T-helper 22 cell (primary cell): ENCODE results near the gene RAB27A.
"Not testable (repeated sequence)": the region's sequence is repeated elsewhere in the genome, so short reads cannot be mapped to it uniquely, and the experiment has no call there.

Experiments
- DNase-seq: peaks from one replicate; pipeline ENCODE4 v3.0.0-alpha.2; 2020; ENCODE audit warnings: low read depth

Gene RAB27A

GRCh38 chr15:55281517-55282228 is 7.9 kb downstream of the RAB27A start:
- DNase-seq: no peak

GRCh38 chr15:55280589-55280988 is 9.0 kb downstream of the RAB27A start:
- peak; percentile 37 for DNase-seq

GRCh38 chr15:55279746-55280351 is 9.8 kb downstream of the RAB27A start:
- peak; percentile 61 for DNase-seq

GRCh38 chr15:55279100-55279745 is 10.4 kb downstream of the RAB27A start:
- no peak for DNase-seq

- DNase-seq: no peak
These were observed 11.9 kb downstream of the RAB27A start for GRCh38 chr15:55277715-55278114.

GRCh38 chr15:55277116-55277564 is 12.5 kb downstream of the RAB27A start:
- DNase-seq: peak; percentile 57

- DNase-seq: no peak
These were observed 13.3 kb downstream of the RAB27A start for GRCh38 chr15:55276324-55276723.

GRCh38 chr15:55270291-55270690 is 19.3 kb downstream of the RAB27A start:
- no peak for DNase-seq

- DNase-seq: no peak
These were observed 21.4 kb downstream of the RAB27A start for GRCh38 chr15:55268176-55268695.

- peak; percentile 72 for DNase-seq
These were observed 22.0 kb downstream of the RAB27A start for GRCh38 chr15:55267401-55268175.

GRCh38 chr15:55266547-55266946 is 23.1 kb downstream of the RAB27A start:
- no peak for DNase-seq

GRCh38 chr15:55260562-55261131 is 29.0 kb downstream of the RAB27A start:
- DNase-seq: no peak

GRCh38 chr15:55257938-55258337 is 31.7 kb downstream of the RAB27A start:
- no peak for DNase-seq

- no peak for DNase-seq
These were observed 32.5 kb downstream of the RAB27A start for GRCh38 chr15:55257012-55257670.

- DNase-seq: no peak
These were observed 33.2 kb downstream of the RAB27A start for GRCh38 chr15:55256281-55257011.

- no peak for DNase-seq
These were observed 33.9 kb downstream of the RAB27A start for GRCh38 chr15:55255714-55256113.

GRCh38 chr15:55254916-55255679 is 34.5 kb downstream of the RAB27A start:
- no peak for DNase-seq

GRCh38 chr15:55253580-55253979 is 36.0 kb downstream of the RAB27A start:
- no peak for DNase-seq

GRCh38 chr15:55252201-55252600 is 37.4 kb downstream of the RAB27A start:
- DNase-seq: not testable (repeated sequence)

GRCh38 chr15:55250941-55251340 is 38.7 kb downstream of the RAB27A start:
- DNase-seq: no peak
